Activated CD4-positive, alpha-beta T cell treated with anti-CD3 and anti-CD28 coated beads, Interleukin-2, amount 50 U/mL, for 48 hours (primary cell): ENCODE data around the gene MEX3D.
"Not testable (repeated sequence)": the region's sequence is repeated elsewhere in the genome, so short reads cannot be mapped to it uniquely, and the experiment has no call there.

ENCODE experiments used
- DNase-seq, 2 experiments: peaks; one replicate each; pipeline ENCODE4 v3.0.0-alpha.2; 2020

The MEX3D gene

GRCh38 chr19:1533510-1534150 lies 34.5 kb downstream of the MEX3D start:
- DNase-seq = no peak

GRCh38 chr19:1532003-1532402 lies 36.1 kb downstream of the MEX3D start:
- no peak for DNase-seq

GRCh38 chr19:1531587-1531986 lies 36.5 kb downstream of the MEX3D start:
- DNase-seq = no peak

GRCh38 chr19:1530856-1531255 lies 37.3 kb downstream of the MEX3D start:
- DNase-seq = not testable (repeated sequence)

GRCh38 chr19:1529430-1529816 lies 38.7 kb downstream of the MEX3D start:
- no peak for DNase-seq

GRCh38 chr19:1528596-1529429 lies 39.3 kb downstream of the MEX3D start:
- no peak for DNase-seq

GRCh38 chr19:1527650-1528309 lies 40.3 kb downstream of the MEX3D start:
- DNase-seq = no peak

GRCh38 chr19:1526979-1527649 lies 41.0 kb downstream of the MEX3D start:
- no peak for DNase-seq

- no peak for DNase-seq
Observed at GRCh38 chr19:1526066-1526778, 41.9 kb downstream of the MEX3D start.

GRCh38 chr19:1525343-1525742 lies 42.8 kb downstream of the MEX3D start:
- DNase-seq = no peak

- no peak for DNase-seq
Observed at GRCh38 chr19:1524972-1525325, 43.2 kb downstream of the MEX3D start.

GRCh38 chr19:1524287-1524971 lies 43.7 kb downstream of the MEX3D start:
- no peak for DNase-seq

GRCh38 chr19:1523412-1524286 lies 44.5 kb downstream of the MEX3D start, which contains the start of gene PLK5:
Gene PLK5 (plus strand): TSS chr19:1524077. CDS start chr19:1526997, 2,920 bp downstream.
- no peak for DNase-seq

- DNase-seq = no peak
Observed at GRCh38 chr19:1522838-1523237, 45.3 kb downstream of the MEX3D start.

- no peak for DNase-seq
Observed at GRCh38 chr19:1522061-1522460, 46.1 kb downstream of the MEX3D start.

GRCh38 chr19:1521636-1522035 lies 46.5 kb downstream of the MEX3D start:
- DNase-seq = no peak

GRCh38 chr19:1520203-1520780 lies 47.8 kb downstream of the MEX3D start:
- DNase-seq = no peak

GRCh38 chr19:1519802-1520201 lies 48.3 kb downstream of the MEX3D start:
- not testable (repeated sequence) for DNase-seq

- no peak for DNase-seq
Observed at GRCh38 chr19:1518471-1518870, 49.7 kb downstream of the MEX3D start.

- DNase-seq = no peak
Observed at GRCh38 chr19:1516395-1516753, 51.8 kb downstream of the MEX3D start.
